ENCODE measurements around the gene LTA. TPM values are rescaled to one million over a fixed set of nuclear protein-coding genes. Genes with fewer than 3 reads are reported as not detected.
"Not testable (repeated sequence)": the region's sequence is repeated elsewhere in the genome, so short reads cannot be mapped to it uniquely, and the experiment has no call there.

LTA gene
- polyA plus RNA-seq, 4 donors = 0.23 to 0.43 (median 0.36) TPM

DNA sequence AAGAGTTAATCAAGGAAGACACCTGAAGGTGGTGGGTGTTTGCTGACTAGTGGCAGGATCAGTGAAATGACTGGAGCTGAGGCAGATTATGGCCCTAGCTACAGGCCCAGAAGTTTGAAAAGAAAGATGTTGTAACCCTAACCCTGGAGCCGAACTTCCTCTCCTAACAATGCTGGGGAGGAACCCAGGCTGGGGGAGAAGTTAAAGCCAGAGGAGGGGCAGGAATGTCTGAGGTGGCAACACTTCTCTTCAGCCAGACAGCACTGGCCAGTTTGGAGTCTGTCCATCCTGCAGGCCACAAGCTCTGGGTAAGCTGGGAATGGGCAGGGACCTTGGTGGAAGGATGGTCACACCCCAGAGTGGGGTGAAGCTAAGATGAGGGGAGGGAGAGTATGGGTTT lies 13.9 kb downstream of the LTA start, which contains the start of gene LST1:
Gene LST1, plus strand, starts transcription at position 270 of the 400 bp plus-strand sequence. CDS start 1,023 bp downstream, outside the sequence.
- no peak for DNase-seq (ENCODE audit: low read depth in 4 of 4, low spot score in 3 of 4)

DNA sequence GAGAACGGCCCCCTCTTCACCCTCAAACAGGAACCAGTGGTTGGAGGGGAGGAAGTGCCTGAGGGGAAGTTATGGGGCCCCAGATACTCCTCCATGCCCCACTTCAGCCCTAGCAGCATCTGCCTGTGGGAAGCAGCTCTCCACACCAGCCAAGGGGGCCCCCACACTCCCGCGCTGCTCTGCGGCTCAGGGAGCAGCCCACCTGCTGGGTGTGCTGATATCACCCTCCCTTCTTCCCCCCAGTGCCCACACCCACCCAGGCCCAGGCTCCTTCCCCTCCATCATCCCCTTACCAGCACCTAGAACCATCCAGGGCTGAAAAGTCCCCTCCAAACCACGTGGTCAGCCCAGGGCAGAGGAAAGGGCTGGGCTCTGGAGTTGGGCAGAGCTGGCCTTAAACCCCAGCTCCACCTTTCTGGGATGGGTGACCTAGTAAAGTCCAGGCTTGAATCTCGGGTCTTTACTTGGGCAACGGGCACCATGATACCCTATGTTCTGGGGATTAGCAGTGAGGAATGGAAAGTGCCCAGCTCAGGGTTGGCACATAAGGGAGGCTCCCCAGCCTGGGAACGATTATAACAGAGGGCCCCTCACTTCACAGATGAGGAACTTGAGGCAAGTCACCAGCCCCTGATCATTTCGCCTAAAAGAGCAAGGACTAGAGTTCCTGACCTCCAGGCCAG lies 14.7 kb downstream of the LTA start:
- DNase-seq (ENCODE audit: low read depth in 4 of 4, low spot score in 3 of 4) = no peak

- no peak for DNase-seq (ENCODE audit: low read depth in 4 of 4, low spot score in 3 of 4)
Measured at GRCh38 chr6:31587791-31588777, 16.0 kb downstream of the LTA start.

GRCh38 chr6:31588871-31589650 lies 17.0 kb downstream of the LTA start:
- DNase-seq (ENCODE audit: low read depth in 4 of 4, low spot score in 3 of 4) = no peak

DNA sequence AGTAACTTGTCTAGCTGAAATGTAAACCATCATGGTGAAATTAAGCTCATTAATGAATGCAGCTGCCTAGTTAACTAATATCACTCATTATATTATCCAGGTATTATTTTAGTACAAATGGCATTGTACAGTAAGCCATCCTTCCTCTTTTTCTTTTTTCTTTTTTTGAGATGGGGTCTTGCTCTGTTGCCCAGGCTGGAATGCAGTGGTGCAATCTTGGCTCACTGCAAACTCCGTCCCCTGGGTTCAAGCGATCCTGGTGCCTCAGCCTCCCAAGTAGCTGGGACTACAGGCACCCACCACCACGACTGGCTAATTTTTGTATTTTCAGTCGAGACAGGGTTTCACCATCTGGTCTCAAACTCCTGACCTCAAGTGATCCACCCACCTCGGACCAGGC lies 18.6 kb downstream of the LTA start:
- not testable (repeated sequence) for DNase-seq (ENCODE audit: low read depth in 4 of 4, low spot score in 3 of 4)

GRCh38 chr6:31592396-31592771 lies 20.3 kb downstream of the LTA start:
- DNase-seq (ENCODE audit: low read depth in 4 of 4, low spot score in 3 of 4) = no peak

- no peak for DNase-seq (ENCODE audit: low read depth in 4 of 4, low spot score in 3 of 4)
Measured at GRCh38 chr6:31597006-31597405, 24.9 kb downstream of the LTA start.

DNA sequence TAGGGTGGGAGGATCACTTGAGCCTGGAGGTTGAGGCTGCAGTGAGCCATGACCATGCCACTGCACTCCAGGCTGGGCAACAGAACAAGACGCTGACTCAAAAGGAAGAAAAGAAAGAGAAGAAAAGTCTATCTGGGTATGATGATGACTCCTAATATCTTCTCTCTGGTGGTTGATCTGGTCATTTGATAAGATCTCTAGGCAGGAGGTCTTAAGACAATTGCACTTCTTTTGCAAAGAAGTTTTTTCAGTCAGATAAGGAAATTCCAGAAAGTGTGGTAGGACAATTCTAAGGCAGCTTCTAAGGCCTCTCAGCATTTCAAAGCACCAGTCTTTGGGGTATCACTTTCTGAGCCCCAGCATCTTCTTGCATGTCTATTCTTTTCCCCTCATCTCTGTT lies 35.2 kb downstream of the LTA start:
- DNase-seq (ENCODE audit: low read depth in 4 of 4, low spot score in 3 of 4) = no peak

DNA sequence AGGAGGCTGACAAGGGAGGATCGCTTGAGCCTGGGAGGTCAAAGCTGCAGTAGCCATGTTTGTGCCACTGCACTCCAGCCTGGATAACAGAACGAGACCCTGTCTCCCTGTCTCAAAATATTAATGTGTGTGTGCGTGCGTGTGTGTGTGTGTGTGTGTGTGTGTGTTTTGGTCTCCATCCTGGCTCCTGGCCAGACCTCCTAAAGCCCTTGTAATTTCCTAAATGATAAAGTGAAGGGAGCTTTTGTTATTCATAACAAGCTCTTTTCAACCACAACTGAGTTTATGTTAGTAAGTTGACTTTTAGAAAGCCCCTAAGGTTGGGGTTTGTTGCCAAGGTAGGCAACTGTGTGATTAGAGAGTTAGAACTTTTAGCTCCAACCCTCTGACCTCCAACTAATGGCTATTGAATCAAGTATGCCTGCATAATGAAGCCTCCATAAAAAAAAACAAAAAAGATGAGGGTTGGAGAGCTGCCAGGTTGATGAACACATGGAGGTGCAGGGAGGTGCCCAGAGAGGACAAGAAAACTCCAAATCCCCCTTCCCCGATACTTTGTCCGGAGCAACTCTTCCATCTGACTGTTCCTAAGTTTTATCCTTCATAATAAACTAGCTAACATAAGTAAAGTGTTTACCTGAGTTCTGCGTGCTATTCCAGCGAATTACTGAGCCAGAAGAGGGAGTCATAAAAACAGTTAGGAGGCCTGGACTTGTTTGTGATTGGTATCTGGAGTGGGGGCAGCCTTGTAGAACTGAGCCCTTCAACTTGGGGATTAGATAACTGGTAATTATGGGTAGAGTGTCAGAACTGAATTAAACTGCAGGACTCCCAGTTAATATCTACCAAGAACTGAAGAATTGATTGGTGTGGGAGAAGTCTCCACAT lies 37.7 kb downstream of the LTA start:
- no peak for DNase-seq (ENCODE audit: low read depth in 4 of 4, low spot score in 3 of 4)

- DNase-seq (ENCODE audit: low read depth in 4 of 4, low spot score in 3 of 4) = no peak
Measured at GRCh38 chr6:31610968-31611367, 38.9 kb downstream of the LTA start.

GRCh38 chr6:31614075-31614619 lies 42.1 kb downstream of the LTA start:
- no peak for DNase-seq (ENCODE audit: low read depth in 4 of 4, low spot score in 3 of 4)

- DNase-seq (ENCODE audit: low read depth in 4 of 4, low spot score in 3 of 4) = no peak
Measured at GRCh38 chr6:31614684-31615578, 42.8 kb downstream of the LTA start, which contains the start of gene AIF1. TSS of gene AIF1 (plus strand) at chr6:31615234. CDS start at chr6:31615330, 96 bp downstream.

- no peak for DNase-seq (ENCODE audit: low read depth in 4 of 4, low spot score in 3 of 4)
Measured at GRCh38 chr6:31615748-31616147, 43.7 kb downstream of the LTA start.

DNA sequence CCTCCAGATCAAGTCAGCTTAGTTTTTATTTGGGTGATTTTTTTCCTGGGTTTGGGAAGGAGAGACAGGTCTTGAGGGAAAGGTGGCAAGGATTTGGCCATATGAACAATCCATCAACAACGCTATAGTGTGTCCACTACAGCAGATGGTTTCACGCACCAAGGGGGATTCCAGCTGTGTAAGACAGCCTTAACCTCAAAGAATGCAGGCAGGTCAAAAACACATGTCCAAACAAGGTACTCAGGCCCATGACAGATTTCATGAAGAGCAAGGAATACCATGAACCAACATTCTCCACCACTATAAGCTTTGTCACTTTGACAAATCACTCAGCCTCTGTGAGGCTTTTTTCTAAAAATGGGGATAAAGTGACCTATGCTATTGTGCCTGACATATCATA lies 44.9 kb downstream of the LTA start:
- DNase-seq (ENCODE audit: low read depth in 4 of 4, low spot score in 3 of 4) = no peak

DNA sequence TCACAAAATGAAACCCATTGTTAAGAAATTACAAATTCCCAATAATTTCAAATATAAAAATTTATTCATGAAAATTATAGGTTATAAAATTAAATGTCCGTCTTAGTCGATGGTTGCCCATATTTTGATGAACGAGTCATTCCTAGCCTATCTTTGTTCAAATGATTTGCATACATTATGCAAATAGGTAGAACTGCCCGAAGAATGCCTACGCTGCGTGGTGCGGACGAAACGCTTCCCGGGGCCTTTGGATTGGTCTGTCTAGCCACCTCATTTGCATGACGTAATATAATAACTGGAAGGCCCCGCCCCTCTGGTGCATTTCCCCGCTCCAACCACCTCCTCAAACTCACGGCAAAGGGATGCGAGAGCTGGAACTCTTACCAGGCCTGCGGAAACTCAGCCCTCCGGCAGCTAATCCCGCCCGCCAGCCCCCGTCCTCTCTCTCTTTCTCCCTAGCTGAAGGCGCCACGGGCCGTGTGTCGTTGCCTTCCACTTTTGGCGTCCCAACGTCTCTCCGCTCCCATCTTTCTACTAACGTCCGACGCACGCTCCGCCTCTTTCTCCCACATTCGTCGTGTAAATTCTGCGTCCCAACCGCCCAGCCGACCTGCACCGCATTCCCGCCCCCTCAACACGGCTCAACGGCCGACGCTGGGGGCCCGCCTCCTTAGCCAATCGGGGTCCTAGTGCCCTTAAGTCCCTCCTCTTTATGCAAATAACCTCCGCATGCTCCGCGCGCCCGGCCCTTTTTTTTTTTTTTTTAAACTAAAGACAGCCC lies 47.9 kb downstream of the LTA start:
- peak; percentile 95 to 97 (median 96) for DNase-seq (ENCODE audit: low read depth in 4 of 4, low spot score in 3 of 4)

GRCh38 chr6:31620586-31621319 lies 48.7 kb downstream of the LTA start, which contains the start of gene PRRC2A:
TSS of gene PRRC2A (plus strand) at chr6:31620715. CDS start at chr6:31622790, 2,075 bp downstream.
- peak in 2 of 4 donors; percentile 53 to 61 for DNase-seq (ENCODE audit: low read depth in 4 of 4, low spot score in 3 of 4)
